A673 (cell line): ENCODE measurements around the gene EXOC3.

Source experiments
- CTCF ChIP-seq: fragments of 300-800, 200-600 bp; sonication (generic); conservative IDR thresholded peaks from 2 replicates; pipeline ENCODE4 v1.5.1; 2017; ENCODE audit warnings: low read depth, mild to moderate bottlenecking, antibody characterized with exemption, low read length, moderate library complexity, mixed read lengths
- EZH2 ChIP-seq: fragments of 200-600 bp; sonication (generic); IDR thresholded peaks from 2 replicates; pipeline ENCODE4 v1.6.1; 2017; ENCODE audit warnings: borderline replicate concordance, low read depth, mild to moderate bottlenecking, mixed read lengths, antibody characterized with exemption, low read length; ENCODE audit not compliant: poor library complexity, severe bottlenecking

- TF ChIP-seq CTCF (no peak), EZH2 (no peak)
These were observed 50.2 kb downstream of the EXOC3 start for GRCh38 chr5:493119-493701.
